Astrocyte (in vitro differentiated cells and primary cell): ENCODE measurements around the gene HEXB. TPM values are rescaled to one million over a fixed set of nuclear protein-coding genes. Genes with fewer than 3 reads are reported as not detected.

ENCODE experiments used
- DNase-seq: peaks from one replicate; pipeline ENCODE4 v3.0.0-alpha.2; 2010; ENCODE audit warnings: low read depth
- FAIRE-seq: peaks from 2 replicates; lab custom pipeline; 2011; peaks lifted over from hg19 to GRCh38; lab: Jason Lieb, UNC
- H2AFZ ChIP-seq: 2 replicates; pipeline ENCODE4 v1.6.0; 2012; ENCODE audit warnings: low read depth, low read length, inconsistent platforms
- H3K27ac ChIP-seq: 2 replicates; pipeline ENCODE4 v1.5.1; 2011; ENCODE audit warnings: low read depth, low read length, inconsistent platforms
- H3K27me3 ChIP-seq: 2 replicates; pipeline ENCODE4 v1.6.0; 2011; ENCODE audit warnings: low read length, inconsistent platforms; ENCODE audit not compliant: insufficient read depth
- H3K36me3 ChIP-seq: 2 replicates; pipeline ENCODE4 v1.5.1; 2011; ENCODE audit warnings: low read length, inconsistent platforms; ENCODE audit not compliant: insufficient read depth
- H3K4me1 ChIP-seq: 2 replicates; pipeline ENCODE4 v1.5.1; 2011; ENCODE audit warnings: low read length, inconsistent platforms; ENCODE audit not compliant: insufficient read depth
- H3K4me2 ChIP-seq: 2 replicates; pipeline ENCODE4 v1.6.0; 2012; ENCODE audit warnings: low read length, inconsistent platforms
- H3K4me3 ChIP-seq: 2 replicates; pipeline ENCODE4 v1.5.1; 2011; ENCODE audit warnings: low read depth, mild to moderate bottlenecking, low read length, inconsistent platforms; ENCODE audit not compliant: insufficient read depth
- H3K79me2 ChIP-seq: 2 replicates; pipeline ENCODE4 v1.6.0; 2012; ENCODE audit warnings: mild to moderate bottlenecking, low read length, inconsistent platforms; ENCODE audit not compliant: insufficient read depth
- H3K9ac ChIP-seq: 2 replicates; pipeline ENCODE4 v1.6.0; 2012; ENCODE audit warnings: mild to moderate bottlenecking, low read length, inconsistent platforms
- H3K9me3 ChIP-seq: 2 replicates; pipeline ENCODE4 v1.5.1; 2012; ENCODE audit warnings: low read depth, mild to moderate bottlenecking, low read length, inconsistent platforms; ENCODE audit not compliant: insufficient read depth
- H4K20me1 ChIP-seq: 2 replicates; pipeline ENCODE4 v1.6.0; 2012; ENCODE audit warnings: low read length, inconsistent platforms; ENCODE audit not compliant: insufficient read depth
- H3K27ac Mint-ChIP-seq: one replicate; pipeline ENCODE4 v1.8.0; 2021; ENCODE audit warnings: mild to moderate bottlenecking, mixed read lengths; ENCODE audit not compliant: unreplicated experiment
- H3K27me3 Mint-ChIP-seq: one replicate; pipeline ENCODE4 v1.8.0; 2021; ENCODE audit warnings: low read depth, mixed read lengths; ENCODE audit not compliant: unreplicated experiment
- H3K36me3 Mint-ChIP-seq: one replicate; pipeline ENCODE4 v1.8.0; 2021; ENCODE audit warnings: low read depth, mixed read lengths; ENCODE audit not compliant: unreplicated experiment
- H3K4me1 Mint-ChIP-seq: one replicate; pipeline ENCODE4 v1.8.0; 2021; ENCODE audit warnings: low read depth, mixed read lengths; ENCODE audit not compliant: unreplicated experiment
- H3K4me3 Mint-ChIP-seq: one replicate; pipeline ENCODE4 v1.8.0; 2021; ENCODE audit warnings: mild to moderate bottlenecking, moderate library complexity, mixed read lengths; ENCODE audit not compliant: unreplicated experiment
- H3K9me3 Mint-ChIP-seq: one replicate; pipeline ENCODE4 v1.8.0; 2021; ENCODE audit warnings: mild to moderate bottlenecking, mixed read lengths; ENCODE audit not compliant: unreplicated experiment
- EZH2 ChIP-seq: IDR thresholded peaks from 2 replicates; pipeline ENCODE4 v1.6.1; 2012; ENCODE audit warnings: mild to moderate bottlenecking, low read length, inconsistent platforms; ENCODE audit not compliant: insufficient read depth
- total RNA-seq: library from RNA; stranded (reverse); gene quantifications from 2 replicates; pipeline ENCODE4 v1.2.1, GENCODE V29; 2021
- TF ChIP-seq, protein P1 (sequence below): IDR thresholded peaks from 2 replicates; pipeline ENCODE4 v1.5.1; 2011; ENCODE audit warnings: low read depth, mild to moderate bottlenecking, inconsistent platforms, low read length, moderate library complexity; ENCODE audit not compliant: insufficient read depth

The HEXB gene
- total RNA-seq, 1 donor from 2014 or later = 96.3 TPM

DNA sequence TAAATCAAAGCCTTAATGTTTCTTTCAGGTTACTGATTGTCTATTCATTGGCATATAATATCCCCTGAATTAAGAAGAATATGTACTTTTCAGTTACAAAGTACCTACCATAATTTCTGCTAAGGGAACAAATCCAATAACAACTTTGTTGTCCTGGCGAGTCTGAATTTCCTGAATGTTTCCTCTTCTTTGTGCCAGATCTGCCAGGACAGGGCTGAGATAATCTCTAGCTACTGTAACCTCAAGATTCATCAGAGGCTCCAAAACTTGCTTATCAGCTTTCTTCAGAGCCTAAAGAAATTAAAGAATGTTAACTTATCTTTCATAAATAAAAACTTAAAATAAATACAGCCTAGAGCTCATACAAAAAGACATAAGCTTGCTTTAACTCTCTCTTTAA lies 37.2 kb downstream of the HEXB start:
- no peak overlapping the region for H3K4me2 ChIP-seq
- Mint-ChIP-seq H3K36me3 (peaks cover 8% of the 10 kb centered on the region), H3K9me3 (no peaks in the 10 kb centered on the region), H3K27ac (no peak overlapping the region), H3K4me3 (no peak overlapping the region), H3K27me3 (no peaks in the 10 kb centered on the region), H3K4me1 (no peaks in the 10 kb centered on the region)
- FAIRE-seq (no peak), DNase-seq (no peak)
- no peaks in the 10 kb centered on the region for H3K4me1 ChIP-seq
- H3K4me3 ChIP-seq = no peak overlapping the region
- no peaks in the 10 kb centered on the region for H4K20me1 ChIP-seq
- H3K27me3 ChIP-seq = no peaks in the 10 kb centered on the region
- H3K9ac ChIP-seq = no peak overlapping the region
- H3K9me3 ChIP-seq = no peaks in the 10 kb centered on the region
- TF ChIP-seq, protein P1, sequence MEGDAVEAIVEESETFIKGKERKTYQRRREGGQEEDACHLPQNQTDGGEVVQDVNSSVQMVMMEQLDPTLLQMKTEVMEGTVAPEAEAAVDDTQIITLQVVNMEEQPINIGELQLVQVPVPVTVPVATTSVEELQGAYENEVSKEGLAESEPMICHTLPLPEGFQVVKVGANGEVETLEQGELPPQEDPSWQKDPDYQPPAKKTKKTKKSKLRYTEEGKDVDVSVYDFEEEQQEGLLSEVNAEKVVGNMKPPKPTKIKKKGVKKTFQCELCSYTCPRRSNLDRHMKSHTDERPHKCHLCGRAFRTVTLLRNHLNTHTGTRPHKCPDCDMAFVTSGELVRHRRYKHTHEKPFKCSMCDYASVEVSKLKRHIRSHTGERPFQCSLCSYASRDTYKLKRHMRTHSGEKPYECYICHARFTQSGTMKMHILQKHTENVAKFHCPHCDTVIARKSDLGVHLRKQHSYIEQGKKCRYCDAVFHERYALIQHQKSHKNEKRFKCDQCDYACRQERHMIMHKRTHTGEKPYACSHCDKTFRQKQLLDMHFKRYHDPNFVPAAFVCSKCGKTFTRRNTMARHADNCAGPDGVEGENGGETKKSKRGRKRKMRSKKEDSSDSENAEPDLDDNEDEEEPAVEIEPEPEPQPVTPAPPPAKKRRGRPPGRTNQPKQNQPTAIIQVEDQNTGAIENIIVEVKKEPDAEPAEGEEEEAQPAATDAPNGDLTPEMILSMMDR = no peak
- TF ChIP-seq EZH2 = no peak
- no peak overlapping the region for H2AFZ ChIP-seq
- H3K79me2 ChIP-seq = no peaks in the 10 kb centered on the region
- H3K27ac ChIP-seq = no peak overlapping the region
- H3K36me3 ChIP-seq = peaks cover 57% of the 10 kb centered on the region

DNA sequence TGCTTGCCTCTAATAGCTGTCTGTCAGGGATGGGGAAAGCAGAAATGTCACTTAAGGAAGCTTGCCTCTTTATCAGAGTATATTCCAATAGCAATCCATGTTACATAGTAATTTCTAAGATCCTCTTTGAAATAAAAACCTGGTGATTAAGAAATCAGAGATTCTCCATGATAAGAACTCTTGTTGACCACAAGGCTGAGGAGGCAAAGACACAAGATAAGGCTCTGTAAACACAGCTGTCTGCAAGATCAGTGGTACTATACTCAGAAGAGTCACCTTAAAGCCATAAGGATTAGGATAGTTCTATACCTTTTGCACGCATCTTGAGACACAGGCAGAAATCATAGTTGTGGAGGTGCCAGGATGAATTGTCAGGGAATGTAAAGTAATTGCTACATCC lies 40.3 kb downstream of the HEXB start:
- Histone ChIP-seq H2AFZ (no peak overlapping the region), H4K20me1 (no peaks in the 10 kb centered on the region), H3K4me2 (no peak overlapping the region), H3K79me2 (no peaks in the 10 kb centered on the region), H3K27ac (no peak overlapping the region), H3K4me1 (no peaks in the 10 kb centered on the region), H3K9me3 (no peaks in the 10 kb centered on the region), H3K27me3 (no peaks in the 10 kb centered on the region), H3K9ac (no peak overlapping the region), H3K36me3 (peaks cover 50% of the 10 kb centered on the region), H3K4me3 (no peak overlapping the region)
- no peak for TF ChIP-seq EZH2
- TF ChIP-seq, protein P1 = no peak
- peaks cover 12% of the 10 kb centered on the region for H3K36me3 Mint-ChIP-seq
- no peaks in the 10 kb centered on the region for H3K27me3 Mint-ChIP-seq
- H3K27ac Mint-ChIP-seq = no peak overlapping the region
- DNase-seq (peak; percentile 9), FAIRE-seq (no peak)
- no peaks in the 10 kb centered on the region for H3K9me3 Mint-ChIP-seq
- H3K4me3 Mint-ChIP-seq = no peak overlapping the region
- no peaks in the 10 kb centered on the region for H3K4me1 Mint-ChIP-seq

DNA sequence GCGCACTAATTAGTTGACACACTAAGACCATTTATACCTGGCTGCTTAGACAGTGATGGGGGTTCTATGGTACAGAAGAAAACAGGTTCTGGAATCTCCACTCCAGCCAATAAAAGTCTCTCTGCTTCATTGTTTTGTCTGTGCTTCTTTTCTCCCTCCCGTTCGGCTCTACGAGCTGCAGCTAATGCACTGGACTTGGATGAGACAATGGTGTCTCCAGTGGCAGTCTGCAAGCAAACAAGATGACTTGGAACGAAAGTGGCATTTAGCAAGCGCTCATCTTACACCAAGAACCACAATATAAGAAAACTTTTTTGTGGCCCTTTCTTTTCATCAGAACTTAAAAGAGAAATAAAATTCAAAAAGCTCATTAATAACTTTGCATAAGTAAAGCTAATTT lies 51.7 kb downstream of the HEXB start:
- H3K4me3 ChIP-seq = no peak overlapping the region
- no peak overlapping the region for H3K9ac ChIP-seq
- Mint-ChIP-seq H3K9me3 (no peaks in the 10 kb centered on the region), H3K27ac (no peak overlapping the region), H3K27me3 (no peaks in the 10 kb centered on the region), H3K4me3 (no peak overlapping the region), H3K36me3 (peaks cover 7% of the 10 kb centered on the region), H3K4me1 (no peaks in the 10 kb centered on the region)
- DNase-seq = no peak
- H3K79me2 ChIP-seq = no peaks in the 10 kb centered on the region
- no peak for FAIRE-seq
- H2AFZ ChIP-seq = no peak overlapping the region
- H3K27me3 ChIP-seq = no peaks in the 10 kb centered on the region
- H3K9me3 ChIP-seq = no peaks in the 10 kb centered on the region
- TF ChIP-seq EZH2 = no peak
- TF ChIP-seq, protein P1 = no peak
- H3K4me1 ChIP-seq = no peaks in the 10 kb centered on the region
- no peak overlapping the region for H3K27ac ChIP-seq
- no peaks in the 10 kb centered on the region for H4K20me1 ChIP-seq
- H3K36me3 ChIP-seq = peaks cover 57% of the 10 kb centered on the region
- H3K4me2 ChIP-seq = no peak overlapping the region
